ENCODE data around the gene UROC1. TPM values are rescaled to one million over a fixed set of nuclear protein-coding genes. Genes with fewer than 3 reads are reported as not detected.

Gene UROC1
- total RNA-seq, 1 experiment from 2014 or later, result not detected

DNA sequence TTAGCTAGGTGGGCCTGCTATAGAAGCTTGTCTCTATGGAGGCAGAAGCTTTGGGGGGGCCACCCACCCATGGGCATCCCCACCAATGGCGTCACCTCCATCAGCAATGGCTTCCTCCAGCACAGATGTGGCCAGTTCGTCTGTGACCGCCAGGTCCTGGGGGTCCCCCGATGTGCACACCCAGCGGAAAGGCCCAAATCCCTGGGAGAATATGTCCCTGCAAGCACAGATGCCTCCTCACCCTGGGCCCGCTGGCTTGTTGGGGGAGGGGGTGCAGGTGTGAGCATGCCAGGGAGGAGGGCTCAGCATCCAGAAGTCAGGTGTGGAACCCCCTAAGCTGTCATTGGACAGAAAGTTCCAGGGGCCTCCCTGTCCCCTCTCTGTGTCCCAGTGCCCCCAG, 19.6 kb downstream of the UROC1 start:
- H3K27ac ChIP-seq, result no peak overlapping the region
- DNase-seq, result no peak
- H3K79me2 ChIP-seq (ENCODE audit: low read depth), result no peaks in the 10 kb centered on the region
- ChIA-PET CTCF (no interaction called here), POLR2A (ENCODE audit: unreplicated experiment) (no interaction called here)
- H2AFZ ChIP-seq, result no peak overlapping the region
- H4K20me1 ChIP-seq (ENCODE audit: insufficient read depth), result no peaks in the 10 kb centered on the region
- TF ChIP-seq EZH2 (IDR thresholded peaks at IDR 0.05; ENCODE audit: low read depth), result no peak
- TF ChIP-seq, protein P1, sequence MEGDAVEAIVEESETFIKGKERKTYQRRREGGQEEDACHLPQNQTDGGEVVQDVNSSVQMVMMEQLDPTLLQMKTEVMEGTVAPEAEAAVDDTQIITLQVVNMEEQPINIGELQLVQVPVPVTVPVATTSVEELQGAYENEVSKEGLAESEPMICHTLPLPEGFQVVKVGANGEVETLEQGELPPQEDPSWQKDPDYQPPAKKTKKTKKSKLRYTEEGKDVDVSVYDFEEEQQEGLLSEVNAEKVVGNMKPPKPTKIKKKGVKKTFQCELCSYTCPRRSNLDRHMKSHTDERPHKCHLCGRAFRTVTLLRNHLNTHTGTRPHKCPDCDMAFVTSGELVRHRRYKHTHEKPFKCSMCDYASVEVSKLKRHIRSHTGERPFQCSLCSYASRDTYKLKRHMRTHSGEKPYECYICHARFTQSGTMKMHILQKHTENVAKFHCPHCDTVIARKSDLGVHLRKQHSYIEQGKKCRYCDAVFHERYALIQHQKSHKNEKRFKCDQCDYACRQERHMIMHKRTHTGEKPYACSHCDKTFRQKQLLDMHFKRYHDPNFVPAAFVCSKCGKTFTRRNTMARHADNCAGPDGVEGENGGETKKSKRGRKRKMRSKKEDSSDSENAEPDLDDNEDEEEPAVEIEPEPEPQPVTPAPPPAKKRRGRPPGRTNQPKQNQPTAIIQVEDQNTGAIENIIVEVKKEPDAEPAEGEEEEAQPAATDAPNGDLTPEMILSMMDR (conservative IDR thresholded peaks at IDR 0.05), result no peak
- intact Hi-C loops (cut with micrococcal nuclease; ENCODE audit: unreplicated experiment), result no loop called here
- no peaks in the 10 kb centered on the region for H3K36me3 ChIP-seq (ENCODE audit: low read depth)
- no peaks in the 10 kb centered on the region for H3K9me2 ChIP-seq (ENCODE audit: insufficient read depth)
- H3K9me3 ChIP-seq (ENCODE audit: insufficient read depth, low read depth), result no peaks in the 10 kb centered on the region; the same call in 1 of the 2 replicates
- H3K4me2 ChIP-seq, result no peak overlapping the region
- peaks cover 11% of the 10 kb centered on the region; the same call in 1 of the 2 replicates for H3F3A ChIP-seq (ENCODE audit: insufficient read depth, low read depth)
- no TSS peak for BruUV-seq (replicated peaks)
- H3K4me1 ChIP-seq (replicated peaks; ENCODE audit: insufficient read depth), result no peaks in the 10 kb centered on the region
- no peak overlapping the region for H3K4me3 ChIP-seq
- no peaks in the 10 kb centered on the region for H3K27me3 ChIP-seq (ENCODE audit: insufficient read depth, low read depth)

DNA sequence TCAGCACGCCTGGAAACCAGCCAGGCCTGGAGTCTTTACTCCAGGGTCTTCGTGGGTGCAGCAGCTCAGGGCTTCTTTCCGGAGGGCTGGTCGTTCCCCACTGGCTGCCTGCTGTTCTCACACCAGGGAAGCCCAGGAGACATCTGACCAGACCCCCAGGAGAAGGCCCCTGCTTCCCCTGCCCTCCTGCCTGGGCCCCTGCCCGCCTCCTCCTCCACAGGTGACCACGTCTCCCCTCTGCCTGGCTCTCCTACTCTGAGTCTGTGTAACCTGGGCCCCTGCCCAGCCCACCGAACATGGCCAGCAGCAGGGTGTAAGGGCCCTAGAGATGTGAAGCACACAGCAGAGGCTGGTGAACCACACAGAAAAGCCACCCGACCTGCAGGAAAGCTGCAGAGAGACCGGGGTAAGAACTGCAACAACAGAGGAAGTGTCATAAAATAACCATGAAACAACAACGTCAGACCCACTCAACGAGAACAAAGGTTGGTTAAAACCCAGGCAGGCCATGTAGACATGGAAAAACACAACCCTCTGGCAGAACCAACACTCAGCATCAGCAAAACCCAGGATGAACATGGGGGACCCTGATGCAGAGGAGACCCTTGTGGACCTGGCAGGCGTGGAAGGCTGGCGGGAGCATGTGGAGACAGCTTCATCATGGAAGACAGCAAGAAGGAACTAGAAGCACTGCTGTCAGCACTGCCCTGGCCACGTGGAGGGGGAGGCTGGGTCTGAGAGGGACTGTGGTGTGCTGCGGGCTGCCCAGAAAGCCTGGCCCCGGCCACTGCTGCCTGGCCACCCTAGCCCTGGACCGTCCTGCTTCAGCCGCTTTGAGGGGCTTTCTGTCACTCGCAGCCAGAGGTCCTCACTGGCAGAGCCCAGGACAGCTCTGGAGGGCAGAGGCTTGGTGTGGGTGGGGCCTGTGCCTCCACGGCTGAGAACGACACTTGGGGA, 20.4 kb downstream of the UROC1 start:
- Histone ChIP-seq H3K27ac (no peak overlapping the region), H3K4me1 (replicated peaks; ENCODE audit: insufficient read depth) (no peaks in the 10 kb centered on the region), H3K9me2 (ENCODE audit: insufficient read depth) (no peaks in the 10 kb centered on the region), H2AFZ (no peak overlapping the region), H4K20me1 (ENCODE audit: insufficient read depth) (no peaks in the 10 kb centered on the region), H3K4me2 (no peak overlapping the region), H3K9me3 (ENCODE audit: insufficient read depth, low read depth) (no peaks in the 10 kb centered on the region), H3F3A (ENCODE audit: insufficient read depth, low read depth) (peaks cover 3% of the 10 kb centered on the region; the same call in 1 of the 2 replicates), H3K27me3 (ENCODE audit: insufficient read depth, low read depth) (peaks cover under 1% of the 10 kb centered on the region; the same call in 1 of the 2 replicates), H3K4me3 (no peak overlapping the region), H3K79me2 (ENCODE audit: low read depth) (no peaks in the 10 kb centered on the region), H3K36me3 (ENCODE audit: low read depth) (no peaks in the 10 kb centered on the region)
- POLR2A ChIA-PET (ENCODE audit: unreplicated experiment), result no interaction called here
- intact Hi-C loops (cut with micrococcal nuclease; ENCODE audit: unreplicated experiment), result no loop called here
- CTCF ChIA-PET, result no interaction called here
- DNase-seq, result no peak
- TF ChIP-seq EZH2 (IDR thresholded peaks at IDR 0.05; ENCODE audit: low read depth), result no peak
- no TSS peak for BruUV-seq (replicated peaks)

DNA sequence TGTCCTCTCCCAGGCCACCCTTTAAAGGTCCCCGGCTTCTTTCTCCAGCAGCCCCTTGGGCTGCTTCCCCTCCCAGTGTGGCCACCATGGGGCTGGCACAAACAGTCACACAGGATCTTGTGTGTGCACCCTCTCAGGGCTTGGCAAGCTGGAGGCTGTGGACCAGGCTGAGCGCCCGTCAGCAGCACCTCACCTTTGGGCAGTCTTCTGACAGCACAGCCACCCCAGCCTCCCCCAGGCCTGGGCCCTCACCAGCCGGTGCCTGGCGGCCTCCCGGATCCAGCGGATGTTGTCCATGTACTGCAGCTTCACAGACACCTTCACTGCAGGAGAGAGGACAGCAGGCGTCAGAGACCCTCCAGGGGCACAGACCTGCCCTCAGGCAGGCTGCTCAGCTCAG, 21.8 kb downstream of the UROC1 start:
- CTCF ChIA-PET, result no interaction called here
- intact Hi-C loops (cut with micrococcal nuclease; ENCODE audit: unreplicated experiment), result no loop called here
- TF ChIP-seq, protein P1 (conservative IDR thresholded peaks at IDR 0.05), result no peak
- TF ChIP-seq EZH2 (IDR thresholded peaks at IDR 0.05; ENCODE audit: low read depth), result no peak

More for the DNA sequence above, 21.8 kb downstream of the UROC1 start:
- Histone ChIP-seq H3K36me3 (ENCODE audit: low read depth) (no peaks in the 10 kb centered on the region), H3K27me3 (ENCODE audit: insufficient read depth, low read depth) (peaks cover 4% of the 10 kb centered on the region; the same call in 1 of the 2 replicates), H3F3A (ENCODE audit: insufficient read depth, low read depth) (no peaks in the 10 kb centered on the region), H3K4me3 (no peak overlapping the region), H3K9me3 (ENCODE audit: insufficient read depth, low read depth) (no peaks in the 10 kb centered on the region), H3K4me2 (no peak overlapping the region), H4K20me1 (ENCODE audit: insufficient read depth) (no peaks in the 10 kb centered on the region), H2AFZ (no peak overlapping the region), H3K4me1 (replicated peaks; ENCODE audit: insufficient read depth) (no peaks in the 10 kb centered on the region), H3K9me2 (ENCODE audit: insufficient read depth) (no peaks in the 10 kb centered on the region), H3K79me2 (ENCODE audit: low read depth) (no peaks in the 10 kb centered on the region), H3K27ac (no peak overlapping the region)
- POLR2A ChIA-PET (ENCODE audit: unreplicated experiment), result no interaction called here
- DNase-seq, result no peak
- no TSS peak for BruUV-seq (replicated peaks)

Measured in PC-9 (cell line).